HUES48 (cell line): ENCODE results near the gene RPP38.

ENCODE experiments used
- H3K27ac ChIP-seq: one replicate; pipeline ENCODE4 v1.7.0; 2013; ENCODE audit warnings: low read depth, low read length, inconsistent platforms
- H3K27me3 ChIP-seq: 2 replicates; pipeline ENCODE4 v1.6.1; 2013; ENCODE audit warnings: mild to moderate bottlenecking, low read length; ENCODE audit not compliant: control insufficient read depth, insufficient read depth
- H3K36me3 ChIP-seq: 2 replicates; pipeline ENCODE4 v1.6.1; 2013; ENCODE audit warnings: low read length; ENCODE audit not compliant: control insufficient read depth, insufficient read depth
- H3K4me1 ChIP-seq: 2 replicates; pipeline ENCODE4 v1.6.1; 2013; ENCODE audit warnings: mild to moderate bottlenecking, low read length; ENCODE audit not compliant: control insufficient read depth, insufficient read depth
- H3K4me3 ChIP-seq: 2 replicates; pipeline ENCODE4 v1.5.1; 2013; ENCODE audit warnings: mild to moderate bottlenecking, low read depth, low read length
- H3K9ac ChIP-seq: 2 replicates; pipeline ENCODE4 v1.6.1; 2013; ENCODE audit warnings: mild to moderate bottlenecking, low read depth, low read length, moderate library complexity
- H3K9me3 ChIP-seq: 2 replicates; pipeline ENCODE4 v1.6.1; 2013; ENCODE audit warnings: low read length; ENCODE audit not compliant: control insufficient read depth, insufficient read depth

The RPP38 gene

DNA sequence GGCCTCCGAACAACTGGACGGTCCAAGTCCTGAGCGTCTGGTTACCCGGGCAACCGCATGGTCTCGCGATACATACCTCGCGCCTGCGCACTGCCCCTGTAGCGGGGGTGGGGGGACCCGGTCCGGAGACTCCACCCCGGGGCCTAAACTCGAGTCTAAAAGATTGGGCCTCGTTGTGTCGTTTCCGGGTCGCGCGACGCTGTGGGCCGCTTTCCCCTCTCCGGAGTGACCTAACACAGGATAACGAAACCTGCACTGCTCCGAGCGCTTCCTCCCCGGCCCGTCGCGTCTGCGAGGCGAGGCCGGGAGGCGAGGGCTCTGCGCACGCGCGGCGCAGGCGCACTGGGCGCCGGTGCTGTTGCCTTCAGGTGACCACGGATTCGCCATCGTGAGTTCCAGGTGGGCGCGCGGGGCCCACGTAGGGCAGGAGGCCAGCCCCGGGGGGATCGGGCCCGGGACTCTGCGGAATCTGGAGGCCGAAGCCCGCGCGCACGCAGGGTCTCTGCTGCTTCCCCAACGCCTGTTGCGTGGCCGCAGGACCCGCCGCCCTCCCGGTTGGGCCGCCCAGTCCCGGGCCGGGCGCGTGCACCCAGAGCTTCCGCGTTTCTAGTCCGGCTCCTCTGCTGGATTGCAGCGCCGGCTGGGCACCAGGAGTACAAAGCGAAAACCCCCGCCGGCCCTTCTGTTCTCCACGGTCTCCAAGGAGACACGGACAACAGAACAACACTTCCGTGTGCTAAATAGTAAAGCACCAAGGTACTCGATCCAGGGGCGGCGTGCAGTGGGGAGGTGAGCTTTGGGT is at the start of gene RPP38:
RPP38 (plus strand) TSS at position 345 of the 802 bp plus-strand sequence. CDS start 5,960 bp downstream, outside the sequence.
- peak within 1 kb of the TSS; percentile 98 for H3K9ac ChIP-seq
- no peaks in the 10 kb centered on the region for H3K27me3 ChIP-seq
- peak within 1 kb of the TSS; percentile 100 for H3K27ac ChIP-seq
- H3K36me3 ChIP-seq: peaks cover 19% of the 10 kb centered on the region
- peak within 1 kb of the TSS; percentile 96 for H3K4me3 ChIP-seq
- H3K4me1 ChIP-seq: no peaks in the 10 kb centered on the region
- H3K9me3 ChIP-seq: no peaks in the 10 kb centered on the region

- Histone ChIP-seq H3K9me3 (no peaks in the 10 kb centered on the region), H3K36me3 (no peaks in the 10 kb centered on the region), H3K9ac (no peak overlapping the region), H3K4me1 (no peaks in the 10 kb centered on the region), H3K27me3 (no peaks in the 10 kb centered on the region), H3K27ac (no peak overlapping the region), H3K4me3 (no peak overlapping the region)
Observed at GRCh38 chr10:15049533-15049932, 47.6 kb upstream of the RPP38 start.

DNA sequence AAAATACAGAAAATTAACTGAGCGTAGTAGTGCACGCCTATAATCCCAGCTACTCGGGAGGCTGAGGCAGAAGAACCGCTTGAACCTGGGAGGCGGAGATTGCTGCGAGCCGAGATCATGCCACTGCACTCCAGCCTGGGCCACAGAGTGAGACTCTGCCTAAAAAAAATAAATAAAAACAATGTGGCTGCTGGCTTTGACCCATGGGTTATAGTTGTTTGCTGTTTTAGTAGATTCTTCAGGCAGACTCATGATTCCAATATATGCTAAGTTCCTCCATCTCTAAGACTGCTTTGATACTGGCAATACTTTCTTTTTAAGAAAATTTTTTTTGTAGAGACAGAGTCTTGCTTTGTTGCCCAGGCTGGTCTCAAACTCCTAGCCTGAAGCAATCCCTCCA is 45.0 kb upstream of the RPP38 start:
- Histone ChIP-seq H3K4me1 (no peaks in the 10 kb centered on the region), H3K36me3 (no peaks in the 10 kb centered on the region), H3K27ac (no peak overlapping the region), H3K4me3 (no peak overlapping the region), H3K9me3 (no peaks in the 10 kb centered on the region), H3K9ac (no peak overlapping the region), H3K27me3 (no peaks in the 10 kb centered on the region)

DNA sequence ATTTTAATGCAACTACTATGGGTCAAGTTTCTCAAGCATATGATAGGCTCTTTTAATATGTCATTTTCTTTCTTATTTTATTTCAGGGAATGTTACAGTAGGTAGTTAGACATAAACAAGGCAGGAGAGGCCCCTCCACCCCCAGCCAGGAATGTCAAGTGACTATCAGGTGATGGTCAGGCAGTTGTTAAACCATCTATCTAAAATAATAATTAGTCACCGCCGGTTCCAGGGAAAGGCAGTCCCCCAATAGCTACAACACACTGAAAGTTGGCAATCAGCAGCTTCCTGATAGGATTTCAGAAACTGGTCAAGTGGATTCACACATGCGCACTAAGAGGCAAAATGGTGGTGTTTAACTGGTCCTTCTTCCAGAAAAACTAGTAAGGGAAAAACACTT is 44.1 kb upstream of the RPP38 start:
- Histone ChIP-seq H3K9ac (no peak overlapping the region), H3K27ac (no peak overlapping the region), H3K36me3 (no peaks in the 10 kb centered on the region)

GRCh38 chr10:15058689-15059088 is 38.5 kb upstream of the RPP38 start:
- H3K36me3 ChIP-seq: no peaks in the 10 kb centered on the region
- H3K27ac ChIP-seq: no peak overlapping the region
- peaks cover 5% of the 10 kb centered on the region; the same call in 1 of the 2 replicates for H3K9me3 ChIP-seq
- no peak overlapping the region for H3K4me3 ChIP-seq
- H3K9ac ChIP-seq: no peak overlapping the region
- H3K27me3 ChIP-seq: no peaks in the 10 kb centered on the region
- no peaks in the 10 kb centered on the region for H3K4me1 ChIP-seq

More for the DNA sequence above, 44.1 kb upstream of the RPP38 start:
- Histone ChIP-seq H3K4me1 (no peaks in the 10 kb centered on the region), H3K27me3 (no peaks in the 10 kb centered on the region), H3K4me3 (no peak overlapping the region), H3K9me3 (no peaks in the 10 kb centered on the region)

DNA sequence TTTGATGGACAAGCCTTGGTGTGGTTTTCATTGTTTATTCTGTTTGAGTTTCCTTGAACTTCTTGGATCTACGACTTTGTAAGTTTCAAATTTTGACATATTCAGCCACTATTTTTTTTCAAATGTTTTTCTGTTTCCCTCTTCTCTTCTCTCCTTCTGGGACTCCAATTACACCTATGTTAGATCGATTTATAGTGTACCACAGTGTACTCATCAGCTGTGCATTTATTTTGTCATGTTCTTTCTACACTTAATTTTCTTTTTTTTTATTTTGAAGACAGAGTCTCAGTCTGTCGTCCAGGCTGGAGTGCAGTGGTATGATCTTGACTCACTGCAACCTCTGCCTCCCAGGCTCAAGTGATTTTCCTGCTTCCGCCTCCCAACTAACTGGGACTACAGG is 37.2 kb upstream of the RPP38 start:
- Histone ChIP-seq H3K27me3 (no peaks in the 10 kb centered on the region), H3K4me3 (no peak overlapping the region), H3K4me1 (no peaks in the 10 kb centered on the region), H3K9ac (no peak overlapping the region), H3K27ac (no peak overlapping the region), H3K9me3 (peaks cover 5% of the 10 kb centered on the region; the same call in 1 of the 2 replicates), H3K36me3 (no peaks in the 10 kb centered on the region)

DNA sequence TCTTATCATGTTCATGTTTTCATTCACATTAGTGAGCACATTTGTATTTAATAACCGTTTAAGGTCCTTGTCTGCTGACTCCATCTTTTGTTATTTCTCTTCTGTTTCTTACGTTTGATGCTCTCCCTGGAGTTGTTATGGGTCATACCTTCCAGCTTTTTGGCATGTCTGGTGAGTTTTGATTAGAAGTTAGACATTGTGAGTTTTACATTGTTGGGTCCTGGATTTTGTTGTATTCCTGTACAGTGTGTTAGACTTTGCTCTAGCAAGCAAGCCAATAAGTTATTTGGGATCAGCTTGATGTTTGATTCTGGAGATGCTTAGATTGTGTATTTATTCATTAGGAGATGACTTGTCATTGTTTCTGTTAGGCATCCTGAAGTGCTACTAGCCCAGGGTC is 36.5 kb upstream of the RPP38 start:
- H3K27ac ChIP-seq: no peak overlapping the region
- H3K9ac ChIP-seq: no peak overlapping the region
- H3K36me3 ChIP-seq: no peaks in the 10 kb centered on the region
- no peak overlapping the region for H3K4me3 ChIP-seq
- peaks cover 5% of the 10 kb centered on the region; the same call in 1 of the 2 replicates for H3K9me3 ChIP-seq
- H3K27me3 ChIP-seq: no peaks in the 10 kb centered on the region
- no peaks in the 10 kb centered on the region for H3K4me1 ChIP-seq

GRCh38 chr10:15067154-15067553 is 30.0 kb upstream of the RPP38 start:
- H3K27me3 ChIP-seq: no peaks in the 10 kb centered on the region
- H3K4me3 ChIP-seq: no peak overlapping the region
- H3K36me3 ChIP-seq: no peaks in the 10 kb centered on the region
- H3K9ac ChIP-seq: no peak overlapping the region
- no peak overlapping the region for H3K27ac ChIP-seq
- H3K4me1 ChIP-seq: no peaks in the 10 kb centered on the region
- peaks cover 10% of the 10 kb centered on the region for H3K9me3 ChIP-seq

DNA sequence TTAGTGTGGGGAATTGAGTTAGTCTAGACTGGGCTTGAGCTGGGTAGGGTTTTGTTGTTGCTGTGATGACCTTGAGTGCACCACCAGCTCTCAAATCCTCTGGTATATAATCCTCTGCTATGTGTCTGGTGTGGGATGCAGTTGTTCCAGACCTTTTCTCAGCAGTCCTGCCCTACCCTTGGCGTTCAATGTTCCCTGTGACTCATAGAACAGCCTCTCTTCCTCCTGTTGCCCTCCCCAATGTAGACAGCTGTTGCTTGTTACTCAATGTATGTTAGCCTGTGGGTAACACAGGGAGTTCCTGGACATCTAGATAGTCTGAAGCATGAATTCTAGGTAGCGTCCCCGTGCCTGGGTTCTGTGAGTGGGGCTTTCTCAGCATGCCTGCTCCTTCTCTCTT is 28.4 kb upstream of the RPP38 start:
- Histone ChIP-seq H3K9ac (no peak overlapping the region), H3K27ac (no peak overlapping the region), H3K9me3 (peaks cover 25% of the 10 kb centered on the region), H3K4me3 (no peak overlapping the region), H3K36me3 (no peaks in the 10 kb centered on the region; the same call in 1 of the 2 replicates), H3K27me3 (no peaks in the 10 kb centered on the region), H3K4me1 (no peaks in the 10 kb centered on the region)

DNA sequence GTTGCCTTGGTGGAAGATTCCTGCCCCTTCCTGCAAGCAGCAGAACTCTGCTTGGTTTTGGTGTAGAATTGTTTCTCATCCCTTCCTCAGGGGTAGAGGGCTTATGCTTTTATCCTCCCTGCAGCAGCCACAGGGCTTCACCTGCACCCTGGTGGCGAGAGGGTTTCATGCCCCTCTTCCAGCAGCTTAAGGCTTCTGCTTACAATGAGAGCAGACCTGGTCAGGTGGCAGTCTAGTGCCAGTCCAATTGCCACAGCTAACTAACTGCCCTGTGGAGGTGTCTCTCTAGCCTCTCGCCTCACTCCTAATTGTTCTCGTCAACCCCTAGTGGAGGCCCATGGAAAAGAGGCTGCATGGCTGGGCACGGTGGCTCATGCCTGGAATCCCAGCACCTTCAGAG is 27.9 kb upstream of the RPP38 start:
- Histone ChIP-seq H3K9ac (no peak overlapping the region), H3K9me3 (peaks cover 26% of the 10 kb centered on the region), H3K4me3 (no peak overlapping the region), H3K36me3 (no peaks in the 10 kb centered on the region; the same call in 1 of the 2 replicates), H3K27me3 (no peaks in the 10 kb centered on the region), H3K4me1 (no peaks in the 10 kb centered on the region), H3K27ac (no peak overlapping the region)

DNA sequence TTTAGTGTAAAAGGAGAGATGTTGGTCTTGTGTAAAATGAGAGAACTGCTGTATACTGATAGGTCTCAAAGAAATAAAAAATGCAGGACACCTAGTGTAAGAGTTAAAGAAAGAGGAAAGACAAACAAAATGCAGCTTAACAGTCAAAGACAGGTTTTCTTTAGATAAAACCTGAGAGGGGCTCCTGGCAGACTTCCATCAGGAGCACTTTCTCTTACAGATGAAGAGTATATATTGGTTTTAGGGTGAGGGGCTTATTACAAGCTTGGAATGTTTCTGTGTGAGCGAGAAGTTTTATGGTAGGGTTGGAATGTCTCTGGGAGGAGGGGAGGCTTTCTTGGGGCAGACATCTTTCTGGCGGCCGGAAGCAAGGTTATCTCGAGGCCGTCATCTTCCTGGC is 24.8 kb upstream of the RPP38 start:
- Histone ChIP-seq H3K27ac (no peak overlapping the region), H3K36me3 (peaks cover 2% of the 10 kb centered on the region; the same call in 1 of the 2 replicates), H3K9ac (no peak overlapping the region), H3K27me3 (no peaks in the 10 kb centered on the region), H3K4me3 (no peak overlapping the region), H3K9me3 (peaks cover 26% of the 10 kb centered on the region), H3K4me1 (no peaks in the 10 kb centered on the region)
